T47D (cell line): Measurements from ENCODE around the gene PPIP5K2.
A peak's percentile ranks its signal among the peaks of the same experiment; 100 is the strongest.
"Not testable (repeated sequence)": the region's sequence is repeated elsewhere in the genome, so short reads cannot be mapped to it uniquely, and the experiment has no call there.

ENCODE experiments used
- DNase-seq, 2 experiments: peaks; one replicate each; pipeline versions ENCODE4 v3.0.0 to v3.0.0-alpha.2; 2011 to 2012; ENCODE audit warnings: low read depth in 1 of 2, low spot score in 1 of 2
- JUND ChIP-seq: IDR thresholded peaks from 2 replicates; pipeline ENCODE4 v1.6.1; 2012; ENCODE audit warnings: low read depth
- in situ Hi-C: cut with HindIII; loops from 2 replicates; pipeline ENCODE4 v1.10.0; 2016; ENCODE audit warnings: low sequenced_read_pairs, low pct_unique_long_range_greater_than_20kb

The PPIP5K2 gene

DNA sequence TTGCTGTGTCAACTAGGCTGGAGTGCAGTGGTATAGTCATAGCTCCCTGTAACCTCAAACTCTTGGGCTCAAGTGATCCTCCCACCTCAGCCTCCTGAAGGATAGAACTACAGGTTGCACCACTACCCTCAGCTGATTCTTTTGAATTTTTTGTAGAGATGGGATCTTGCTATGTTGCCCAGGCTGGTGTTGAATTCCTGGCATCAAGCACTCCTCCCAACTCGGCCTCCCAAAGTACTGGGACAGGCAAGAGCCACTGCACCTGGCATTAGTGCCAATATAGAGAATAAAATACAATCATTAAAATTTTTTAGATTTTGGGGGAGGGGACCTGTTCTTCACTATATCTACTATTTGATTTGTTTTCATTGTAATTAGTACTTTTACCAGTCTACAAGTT, 15.4 kb downstream of the PPIP5K2 start:
- DNase-seq: no peak
- no peak for TF ChIP-seq JUND
- in situ Hi-C loops: no loop called here

GRCh38 chr5:103138202-103138690, 18.1 kb downstream of the PPIP5K2 start:
- in situ Hi-C loops: no loop called here
- TF ChIP-seq JUND: no peak
- no peak for DNase-seq

DNA sequence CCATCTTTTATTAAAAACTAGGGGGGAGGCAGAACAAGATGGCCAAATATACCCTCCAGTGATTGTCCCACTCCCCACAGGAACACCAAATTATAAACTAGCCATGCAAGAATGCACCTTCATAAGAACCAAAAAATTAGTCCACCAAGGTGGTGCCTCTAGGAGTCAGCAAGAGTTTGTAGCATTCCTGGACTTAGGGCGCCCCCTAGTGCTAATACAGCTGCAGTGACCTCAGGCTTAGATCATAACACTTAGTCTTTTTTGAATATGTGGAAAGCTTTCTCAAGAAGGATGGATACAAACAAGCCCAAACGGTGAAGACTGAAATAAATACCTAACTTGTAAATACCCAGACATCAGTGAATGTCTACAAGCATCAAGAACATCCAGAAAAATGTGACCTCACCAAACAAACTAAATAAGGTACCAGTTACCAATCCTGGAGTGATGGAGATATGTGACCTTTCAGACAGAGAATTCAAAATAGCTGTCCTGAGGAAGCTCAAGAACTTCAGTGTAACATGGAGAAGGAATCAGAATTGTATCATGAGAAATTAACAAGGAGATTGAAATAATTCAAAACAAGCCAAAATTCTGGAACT, 19.3 kb downstream of the PPIP5K2 start:
- no peak for TF ChIP-seq JUND
- in situ Hi-C loops: no loop called here
- peak; percentile 84 for DNase-seq

- in situ Hi-C loops: not testable (repeated sequence)
These were observed 22.0 kb downstream of the PPIP5K2 start for GRCh38 chr5:103142132-103142531.

DNA sequence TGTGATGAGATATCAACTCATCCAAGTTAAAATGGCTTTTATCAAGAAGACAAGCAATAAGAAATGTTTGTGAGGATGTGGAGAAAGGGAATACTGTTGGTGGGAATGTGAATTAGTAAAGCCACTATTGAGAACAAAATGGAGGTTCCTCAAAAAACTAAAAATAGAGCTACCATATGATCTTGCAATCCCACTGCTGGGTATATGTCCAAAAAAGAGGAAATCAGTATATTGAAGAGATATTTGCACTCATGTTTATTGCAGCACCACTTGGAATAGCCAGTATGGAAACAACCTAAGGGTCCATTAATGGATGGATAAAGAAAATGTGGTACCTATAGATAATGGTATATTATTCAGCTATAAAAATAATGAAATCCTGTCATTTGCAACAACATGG, 25.1 kb downstream of the PPIP5K2 start:
- no peak for DNase-seq
- no peak for TF ChIP-seq JUND
- in situ Hi-C loops: no loop called here

More at GRCh38 chr5:103142132-103142531, 22.0 kb downstream of the PPIP5K2 start:
- not testable (repeated sequence) for DNase-seq

DNA sequence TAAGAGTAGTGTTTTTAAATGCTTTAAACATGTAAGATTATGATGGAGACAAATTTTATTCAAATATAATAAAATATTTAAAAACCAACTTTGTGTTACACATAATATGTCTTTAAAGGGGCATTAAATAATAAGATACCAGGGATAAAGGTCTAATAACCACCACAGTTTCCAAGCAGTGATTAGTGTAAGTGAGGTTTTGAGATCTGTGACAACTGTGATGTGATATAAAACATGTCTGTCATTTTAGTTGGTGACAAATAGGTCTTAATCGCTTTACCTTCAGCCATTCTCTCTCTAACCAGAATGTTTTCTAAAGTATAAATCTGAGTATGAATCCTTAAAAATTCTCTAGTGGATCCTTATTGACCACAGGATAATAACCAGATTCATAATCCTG, 28.1 kb downstream of the PPIP5K2 start:
- TF ChIP-seq JUND: no peak
- DNase-seq: no peak
- in situ Hi-C loops: no loop called here

GRCh38 chr5:103151156-103151555, 31.1 kb downstream of the PPIP5K2 start:
- in situ Hi-C loops: no loop called here
- no peak for TF ChIP-seq JUND
- DNase-seq: no peak

GRCh38 chr5:103166706-103167105, 46.6 kb downstream of the PPIP5K2 start:
- no peak for TF ChIP-seq JUND
- DNase-seq: no peak
- in situ Hi-C loops: no loop called here

- TF ChIP-seq JUND: no peak
- no peak for DNase-seq
- in situ Hi-C loops: no loop called here
These were observed 54.0 kb downstream of the PPIP5K2 start for GRCh38 chr5:103174147-103174546.

DNA sequence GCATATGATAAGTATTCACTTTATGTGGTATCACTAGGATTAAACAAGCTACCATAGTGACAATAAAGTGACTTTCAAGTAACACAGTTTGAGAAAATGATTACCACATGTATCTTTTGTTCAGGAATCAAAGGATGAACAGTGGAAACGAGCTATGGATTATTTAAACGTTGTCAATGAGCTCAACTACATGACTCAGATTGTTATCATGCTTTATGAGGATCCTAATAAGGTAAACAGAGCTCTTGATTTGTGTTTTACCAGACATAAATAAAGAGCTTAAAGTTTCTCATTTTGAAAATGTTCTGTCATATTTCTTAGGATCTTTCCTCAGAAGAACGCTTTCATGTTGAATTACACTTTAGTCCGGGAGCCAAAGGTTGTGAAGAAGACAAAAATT, 57.4 kb downstream of the PPIP5K2 start:
- no peak for TF ChIP-seq JUND

GRCh38 chr5:103178167-103178566, 58.1 kb downstream of the PPIP5K2 start:
- in situ Hi-C loops: no loop called here
- TF ChIP-seq JUND: no peak

More for the DNA sequence above, 57.4 kb downstream of the PPIP5K2 start:
- in situ Hi-C loops: no loop called here
- no peak for DNase-seq

GRCh38 chr5:103186152-103186551, 66.1 kb downstream of the PPIP5K2 start:
- in situ Hi-C loops: no loop called here
- no peak for DNase-seq
- TF ChIP-seq JUND: no peak

More at GRCh38 chr5:103178167-103178566, 58.1 kb downstream of the PPIP5K2 start:
- no peak for DNase-seq

GRCh38 chr5:103188436-103188835, 68.3 kb downstream of the PPIP5K2 start:
- DNase-seq: no peak
- no peak for TF ChIP-seq JUND
- in situ Hi-C loops: no loop called here

GRCh38 chr5:103203226-103203625, 83.1 kb downstream of the PPIP5K2 start:
- no peak for DNase-seq
- in situ Hi-C loops: no loop called here
- TF ChIP-seq JUND: no peak

- in situ Hi-C loops, DNase-seq: not testable (repeated sequence)
These were observed 84.9 kb downstream of the PPIP5K2 start for GRCh38 chr5:103204990-103205389.
